SK-N-MC (cell line): ENCODE data around the gene ZNF398.

ENCODE experiments used
- EZH2 ChIP-seq: fragments of 200-600 bp; sonication (generic); IDR thresholded peaks from one replicate; pipeline ENCODE4 v1.6.1; 2017; ENCODE audit warnings: antibody characterized with exemption
- FOXP2 ChIP-seq: optimal IDR thresholded peaks from 2 replicates; pipeline ENCODE3; 2011; ENCODE audit warnings: mild to moderate bottlenecking, moderate library complexity; ENCODE audit not compliant: insufficient read depth; ENCODE audit errors: extremely low read length, control extremely low read depth
- POLR2AphosphoS5 ChIP-seq: IDR thresholded peaks from 2 replicates; pipeline ENCODE4 v1.6.1; 2012; ENCODE audit warnings: mild to moderate bottlenecking, low read depth, low read length, borderline replicate concordance

- TF ChIP-seq POLR2AphosphoS5 (no peak), EZH2 (no peak), FOXP2 (no peak)
Measured at GRCh38 chr7:149172534-149172920, 25.3 kb downstream of the ZNF398 start.
